HG03442 (cell line): ENCODE results near the gene FCGR1A.
"Not testable (repeated sequence)": the region's sequence is repeated elsewhere in the genome, so short reads cannot be mapped to it uniquely, and the experiment has no call there.

Experiments used
- ATAC-seq: cut with Tn5 transposase; IDR thresholded peaks from one replicate; pipeline ENCODE4 v1.9.1; 2021; ENCODE audit warnings: mild to moderate bottlenecking, moderate library complexity; ENCODE audit not compliant: unreplicated experiment

Gene FCGR1A

DNA sequence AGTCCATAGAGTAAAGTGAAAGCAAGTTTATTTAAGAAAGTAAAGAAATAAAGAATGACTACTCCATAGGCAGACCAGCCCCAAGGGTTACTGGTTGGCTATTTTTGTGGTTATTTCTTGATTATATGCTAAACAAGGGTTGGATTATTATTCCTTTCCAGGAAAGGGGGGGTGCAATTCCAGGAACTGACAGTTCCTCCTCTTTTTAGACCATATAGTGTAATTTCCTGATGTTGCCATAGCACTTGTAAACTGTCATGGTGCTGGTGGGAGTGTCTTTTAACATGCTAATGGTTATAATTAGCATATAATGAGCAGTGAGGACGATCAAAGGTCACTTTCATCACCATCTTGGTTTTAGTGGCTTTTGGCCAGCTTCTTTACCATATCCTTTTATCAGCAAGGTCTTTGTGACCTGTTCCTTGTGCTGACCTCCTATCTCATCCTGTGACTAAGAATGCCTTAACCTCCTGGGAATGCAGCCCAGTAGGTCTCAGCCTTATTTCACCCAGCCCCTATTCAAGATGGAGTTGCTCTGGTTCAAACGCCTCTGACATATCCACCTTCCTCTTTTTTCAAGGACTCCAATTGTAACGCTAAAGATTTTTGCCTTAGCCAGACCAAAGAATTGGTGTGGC, 6.9 kb upstream of the FCGR1A start:
- ATAC-seq = not testable (repeated sequence)

DNA sequence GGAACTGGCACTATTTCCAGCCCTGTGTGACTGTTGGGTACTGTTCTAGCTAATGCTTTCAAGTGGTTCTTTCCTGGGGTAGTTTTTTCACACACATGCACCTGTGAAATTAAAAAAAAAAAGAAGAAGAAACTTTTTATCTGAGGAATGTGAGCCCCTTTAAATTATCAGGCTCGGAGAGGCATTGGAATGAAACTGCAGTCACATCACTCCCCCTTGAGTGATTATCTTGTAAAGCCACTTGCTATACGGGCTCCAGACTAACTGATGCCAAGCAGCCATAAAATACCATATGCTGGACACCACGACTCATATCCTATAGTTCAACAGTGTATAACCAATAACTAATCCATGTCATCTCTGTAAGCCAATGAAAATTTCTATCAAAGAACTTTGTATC, 5.4 kb upstream of the FCGR1A start:
- ATAC-seq = not testable (repeated sequence)

DNA sequence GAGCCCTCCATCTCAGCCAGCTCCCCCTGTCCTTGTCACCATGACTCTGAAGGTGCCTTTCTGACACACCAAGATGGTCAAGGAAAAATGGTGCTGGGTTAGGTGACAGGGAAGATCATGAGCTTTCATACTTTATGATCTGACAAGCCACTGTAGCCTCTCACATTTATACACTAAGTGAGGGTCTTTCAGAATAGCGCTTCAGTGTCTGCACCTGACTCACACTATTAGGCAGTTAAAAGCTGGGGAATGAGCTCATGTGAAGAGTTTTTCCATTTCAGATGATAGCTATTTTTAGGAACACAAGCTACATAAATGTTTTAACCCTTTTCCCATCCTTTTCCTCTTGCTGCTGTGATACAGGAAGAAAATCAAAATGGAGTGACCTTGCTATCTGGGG, 4.2 kb upstream of the FCGR1A start:
- not testable (repeated sequence) for ATAC-seq

DNA sequence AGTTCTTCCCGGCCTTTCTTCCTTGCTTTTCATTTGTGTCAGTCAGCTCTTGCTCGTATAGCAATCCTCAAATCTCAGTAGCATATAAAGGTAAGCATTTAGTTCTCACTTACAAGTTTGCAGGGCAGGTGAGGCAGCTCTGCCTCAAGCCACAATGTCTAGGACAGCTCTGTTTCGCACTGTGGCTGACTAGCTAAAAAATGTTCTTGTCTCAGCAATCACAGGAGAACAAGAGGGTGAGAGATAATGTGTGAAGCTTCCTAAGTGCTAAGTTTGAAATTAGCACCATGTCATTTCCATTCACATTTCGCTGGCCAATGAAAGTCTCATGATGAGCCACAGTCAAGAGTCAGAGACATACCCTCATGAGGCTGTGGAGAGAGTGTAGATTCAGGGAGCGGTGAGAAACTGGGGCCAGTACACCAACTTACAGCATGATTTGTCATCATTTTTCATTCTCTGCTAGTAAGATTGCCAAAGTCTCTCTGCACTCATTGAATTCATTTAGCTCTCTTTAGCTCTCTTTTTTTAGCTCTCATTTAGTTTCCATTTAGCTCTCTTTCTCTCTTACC, 995 bp upstream of the FCGR1A start:
- ATAC-seq = not testable (repeated sequence)

DNA sequence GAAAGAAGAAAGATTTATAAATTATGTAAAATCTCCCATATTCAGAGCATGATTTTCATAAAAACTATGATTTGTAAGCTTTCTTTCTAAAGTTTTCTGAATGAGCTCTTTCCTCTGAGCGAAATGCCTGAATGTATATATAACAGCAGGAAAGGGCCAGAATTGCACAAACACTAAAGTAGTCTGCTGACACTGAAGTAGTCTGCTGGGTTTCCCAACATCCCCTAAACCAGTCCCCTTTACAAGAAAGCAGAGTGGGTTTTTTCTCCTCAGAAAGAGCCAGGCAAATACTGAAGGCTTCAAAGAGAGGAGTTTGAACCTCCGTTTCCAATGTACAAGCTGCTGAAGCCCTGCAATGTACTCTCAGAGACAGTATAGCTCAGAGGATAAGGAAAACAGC, 795 bp downstream of the FCGR1A start:
- not testable (repeated sequence) for ATAC-seq

DNA sequence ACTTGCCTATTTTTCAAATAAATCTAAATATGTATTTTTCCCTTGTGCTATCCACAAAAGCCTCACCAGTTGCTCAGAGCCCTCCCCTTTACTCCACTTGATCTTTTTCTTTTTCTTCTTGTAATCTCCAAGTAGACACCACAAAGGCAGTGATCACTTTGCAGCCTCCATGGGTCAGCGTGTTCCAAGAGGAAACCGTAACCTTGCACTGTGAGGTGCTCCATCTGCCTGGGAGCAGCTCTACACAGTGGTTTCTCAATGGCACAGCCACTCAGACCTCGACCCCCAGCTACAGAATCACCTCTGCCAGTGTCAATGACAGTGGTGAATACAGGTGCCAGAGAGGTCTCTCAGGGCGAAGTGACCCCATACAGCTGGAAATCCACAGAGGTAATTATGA, 1.4 kb downstream of the FCGR1A start:
- ATAC-seq = not testable (repeated sequence)

DNA sequence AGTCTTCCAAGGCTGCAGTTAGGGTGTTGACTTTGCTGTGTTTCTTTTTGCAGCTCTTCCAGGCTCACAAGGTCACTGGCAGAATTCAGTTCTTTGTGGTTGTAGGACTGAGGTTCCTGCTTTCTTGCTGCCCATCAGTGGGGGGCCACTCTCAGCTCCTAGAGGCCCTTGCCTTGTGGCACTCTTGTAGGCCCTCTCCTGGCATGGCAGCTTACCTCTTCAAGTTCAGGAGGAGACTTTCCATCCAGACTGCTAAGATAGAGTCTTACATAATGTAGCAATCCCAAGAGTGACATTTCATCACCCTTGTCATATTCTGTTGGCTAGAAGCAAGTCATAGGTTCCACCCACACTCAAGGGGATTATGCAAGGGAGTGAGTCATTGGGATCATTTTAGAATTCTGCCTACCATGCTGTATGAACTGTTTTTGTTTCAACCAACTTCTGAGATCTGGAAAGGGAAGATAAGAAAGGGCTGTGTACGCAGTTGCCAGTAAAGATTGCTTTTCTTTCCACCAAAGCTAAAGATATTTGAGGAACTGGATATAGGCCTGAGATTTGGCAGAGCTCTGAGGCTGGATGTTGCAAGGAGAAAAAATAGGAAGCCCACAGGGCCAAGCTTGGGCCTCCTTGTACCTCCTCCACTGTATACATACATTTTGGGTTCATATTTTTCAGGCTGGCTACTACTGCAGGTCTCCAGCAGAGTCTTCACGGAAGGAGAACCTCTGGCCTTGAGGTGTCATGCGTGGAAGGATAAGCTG, 5.4 kb downstream of the FCGR1A start:
- not testable (repeated sequence) for ATAC-seq

DNA sequence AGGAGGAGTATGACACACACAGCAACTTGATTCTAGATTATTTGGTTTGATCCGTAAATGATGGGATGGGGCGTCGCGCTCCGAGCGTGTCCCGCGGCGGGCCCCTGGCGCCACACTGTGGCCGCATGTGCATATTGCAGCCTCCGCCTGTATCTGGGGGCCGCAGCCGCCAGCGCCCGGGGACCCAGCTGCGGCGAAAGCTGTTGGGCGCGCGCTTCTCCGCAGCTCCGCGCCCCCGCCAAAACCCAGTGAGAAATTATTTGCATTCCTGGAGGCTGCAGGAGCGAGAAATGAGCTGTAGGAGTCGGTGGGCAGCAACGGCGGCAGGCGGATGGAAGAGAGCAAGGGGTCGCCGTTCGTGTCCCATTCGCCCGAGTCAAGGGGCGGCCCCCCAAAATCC, 10.0 kb downstream of the FCGR1A start:
- ATAC-seq = peak; percentile 63

DNA sequence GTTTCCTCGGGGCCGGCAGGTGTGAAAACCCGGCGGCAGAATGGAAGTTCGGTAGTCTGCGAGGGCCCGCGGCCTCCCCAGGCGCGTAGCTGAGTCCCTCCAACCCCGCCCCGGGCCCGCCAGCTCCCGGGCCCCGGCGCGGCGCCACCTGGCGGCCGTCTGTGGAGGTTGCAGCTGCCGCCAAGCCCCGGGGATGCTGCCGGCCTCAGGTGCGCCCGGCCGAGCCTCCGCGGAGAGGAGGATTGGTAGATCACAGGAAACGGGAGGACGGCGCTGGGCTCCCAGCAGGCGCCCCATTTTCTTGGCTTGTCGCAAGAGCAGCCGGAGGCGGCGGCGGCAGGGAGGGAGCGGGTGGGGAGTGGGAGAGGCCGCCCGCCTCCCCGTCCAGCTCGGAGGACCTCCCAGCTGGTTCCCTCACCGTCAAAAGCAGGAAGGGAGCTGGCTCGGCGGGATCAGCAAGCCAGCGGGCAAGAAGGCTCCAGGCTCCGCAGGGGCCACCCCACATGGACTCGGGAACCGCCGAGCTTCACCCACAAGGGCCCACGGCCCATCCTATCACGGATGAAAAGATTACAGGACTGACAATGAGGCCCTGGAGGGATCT, 10.5 kb downstream of the FCGR1A start:
- ATAC-seq = peak; percentile 83

DNA sequence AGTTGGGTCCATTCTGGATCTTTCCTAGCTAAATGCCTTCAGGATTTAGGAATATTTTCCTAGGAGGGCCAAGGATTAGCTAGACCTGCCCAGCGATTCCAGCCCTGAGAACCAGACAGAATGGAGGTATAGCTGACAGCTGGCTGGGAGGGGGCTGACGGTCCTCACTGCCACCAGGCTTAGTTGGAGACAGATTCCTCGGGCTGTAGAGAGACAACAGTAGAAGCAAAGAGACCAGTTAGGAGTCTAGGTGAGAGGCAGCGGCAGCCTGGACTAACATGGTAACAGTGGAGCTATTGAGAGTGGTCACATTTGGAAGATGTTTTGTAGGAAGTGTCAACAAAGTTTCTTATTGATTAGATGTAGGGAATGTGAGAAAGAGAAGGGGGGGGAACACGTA, 11.4 kb downstream of the FCGR1A start:
- not testable (repeated sequence) for ATAC-seq

DNA sequence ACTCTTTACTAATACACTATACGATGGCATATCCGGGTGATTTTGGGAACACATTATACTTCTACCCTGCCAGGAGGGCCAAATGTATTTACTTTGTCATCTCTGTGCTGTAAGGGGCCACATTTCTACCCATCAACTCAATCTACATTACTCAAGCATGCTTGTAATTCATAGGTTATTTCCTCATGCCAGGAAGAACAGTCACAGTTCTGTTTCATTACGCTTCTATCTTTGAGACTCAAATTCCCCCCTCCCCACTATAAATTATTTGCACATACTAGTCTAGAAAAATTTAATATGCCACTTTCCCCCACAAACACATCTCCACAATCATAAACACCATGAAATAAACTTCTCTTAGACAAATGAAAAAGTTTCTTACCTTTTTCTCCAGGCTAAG, 19.1 kb downstream of the FCGR1A start:
- not testable (repeated sequence) for ATAC-seq

DNA sequence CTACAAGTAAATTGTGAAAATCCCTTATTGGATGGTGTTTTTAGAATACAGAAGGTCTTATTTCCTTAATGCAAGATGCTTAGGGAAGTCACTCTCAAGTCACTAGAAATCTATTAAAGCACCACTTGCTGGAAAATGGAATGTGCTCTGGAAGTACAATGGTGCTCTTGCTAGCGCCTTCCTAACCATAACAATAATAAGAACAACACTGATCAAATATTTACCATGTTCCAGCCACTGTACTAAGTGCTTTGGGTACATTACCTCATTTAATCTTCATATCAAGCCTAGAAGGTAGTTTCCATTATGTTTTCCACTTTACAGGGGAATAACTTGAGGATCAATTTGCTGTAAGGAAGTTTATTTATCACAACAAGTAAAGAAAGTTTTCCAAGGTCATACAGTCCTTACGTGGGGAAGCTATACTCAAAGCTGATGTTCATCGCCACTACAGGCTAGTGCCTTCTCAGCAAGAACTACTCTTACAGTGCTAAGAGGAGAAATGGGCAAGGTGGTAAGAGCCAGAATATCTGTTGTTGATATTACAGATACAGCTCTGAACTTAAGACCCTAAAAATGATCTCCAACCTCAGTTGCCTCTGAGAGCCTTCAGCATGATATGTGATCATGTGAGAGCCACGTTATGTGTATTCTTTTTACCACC, 22.1 kb downstream of the FCGR1A start:
- ATAC-seq = not testable (repeated sequence)

DNA sequence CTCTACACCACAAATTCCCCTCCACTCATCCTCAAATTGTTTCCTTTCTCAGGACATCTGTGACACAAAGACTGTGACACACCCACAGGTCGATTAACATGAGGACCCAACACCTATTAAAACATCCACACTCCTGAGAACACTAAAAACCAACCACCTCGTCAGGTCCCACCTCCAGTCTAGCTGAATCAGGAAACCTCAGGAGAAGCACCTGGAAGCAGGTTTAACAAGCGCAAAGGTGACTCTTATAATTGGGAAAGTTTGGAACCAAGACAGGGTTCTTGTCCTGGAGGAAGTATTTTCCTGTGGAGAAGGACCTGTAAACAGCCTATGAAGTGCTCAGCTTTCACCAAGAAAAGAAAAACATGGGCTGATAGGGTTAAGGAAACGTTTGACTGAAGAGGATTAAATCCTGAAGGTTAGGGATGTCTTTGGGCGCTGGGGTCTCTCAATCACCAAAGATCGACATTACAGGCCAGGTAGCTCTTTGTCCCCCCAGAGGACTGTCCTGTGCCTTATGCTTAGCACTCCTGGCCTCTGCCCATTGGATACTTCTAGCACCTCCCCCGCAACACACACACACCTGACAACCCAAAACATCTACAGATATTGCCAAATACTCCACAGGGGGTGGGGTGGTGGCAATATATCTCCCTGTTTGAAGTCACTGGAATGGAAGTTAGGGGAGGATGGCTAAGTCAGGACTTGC, 28.4 kb downstream of the FCGR1A start:
- not testable (repeated sequence) for ATAC-seq

DNA sequence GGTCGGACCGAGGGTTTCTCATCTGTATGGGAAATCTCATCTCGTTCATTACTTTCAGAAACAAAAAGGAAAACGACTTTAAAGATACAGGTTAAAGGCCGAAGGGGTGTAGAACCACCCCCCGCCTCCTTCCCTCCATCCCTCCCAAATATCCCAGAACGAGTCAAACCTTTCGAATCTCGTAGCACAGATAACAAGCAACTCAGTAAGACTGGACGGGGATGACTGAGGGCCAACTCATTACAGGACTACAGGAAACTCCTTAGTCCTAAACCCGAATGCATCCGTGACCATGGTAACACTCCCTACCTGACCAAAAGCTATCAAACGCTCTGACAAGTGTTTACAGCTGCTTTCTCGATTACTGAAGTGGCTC, 29.0 kb downstream of the FCGR1A start:
- ATAC-seq = peak; percentile 12

DNA sequence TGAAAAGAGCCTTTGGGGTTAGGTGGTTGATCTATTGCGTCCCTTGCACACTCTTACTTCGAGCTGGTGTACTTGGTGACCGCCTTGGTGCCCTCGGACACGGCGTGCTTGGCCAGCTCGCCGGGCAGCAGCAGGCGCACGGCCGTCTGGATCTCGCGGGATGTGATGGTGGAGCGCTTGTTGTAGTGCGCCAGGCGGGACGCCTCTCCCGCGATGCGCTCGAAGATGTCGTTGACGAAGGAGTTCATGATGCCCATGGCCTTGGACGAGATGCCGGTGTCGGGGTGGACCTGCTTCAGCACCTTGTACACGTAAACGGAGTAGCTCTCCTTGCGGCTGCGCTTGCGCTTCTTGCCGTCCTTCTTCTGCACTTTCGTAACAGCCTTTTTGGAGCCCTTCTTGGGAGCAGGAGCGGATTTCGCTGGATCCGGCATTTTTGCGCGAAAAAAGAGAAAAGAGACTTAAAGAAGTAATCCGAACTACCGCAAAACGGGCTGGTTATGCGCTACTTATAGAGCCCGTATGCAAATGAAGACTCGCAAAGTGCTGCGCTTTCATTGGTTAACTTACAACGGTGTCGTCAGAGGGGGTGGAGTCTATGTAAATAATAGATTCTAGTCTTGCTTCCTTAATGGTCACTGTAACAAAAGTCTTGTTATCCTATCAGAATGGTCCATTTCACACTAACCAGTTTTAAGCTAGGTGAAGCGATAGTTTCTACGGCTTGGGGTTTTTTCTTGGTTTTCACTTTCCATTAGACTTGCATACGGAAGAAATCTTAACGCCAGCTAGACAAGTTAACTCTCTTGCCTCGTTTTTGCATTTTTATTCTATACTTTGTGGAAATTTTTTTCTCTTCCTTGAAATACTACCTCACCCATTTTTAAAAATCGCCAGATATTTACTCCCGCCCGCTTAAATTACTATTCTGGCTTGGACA, 29.7 kb downstream of the FCGR1A start:
- ATAC-seq = peak; percentile 76

DNA sequence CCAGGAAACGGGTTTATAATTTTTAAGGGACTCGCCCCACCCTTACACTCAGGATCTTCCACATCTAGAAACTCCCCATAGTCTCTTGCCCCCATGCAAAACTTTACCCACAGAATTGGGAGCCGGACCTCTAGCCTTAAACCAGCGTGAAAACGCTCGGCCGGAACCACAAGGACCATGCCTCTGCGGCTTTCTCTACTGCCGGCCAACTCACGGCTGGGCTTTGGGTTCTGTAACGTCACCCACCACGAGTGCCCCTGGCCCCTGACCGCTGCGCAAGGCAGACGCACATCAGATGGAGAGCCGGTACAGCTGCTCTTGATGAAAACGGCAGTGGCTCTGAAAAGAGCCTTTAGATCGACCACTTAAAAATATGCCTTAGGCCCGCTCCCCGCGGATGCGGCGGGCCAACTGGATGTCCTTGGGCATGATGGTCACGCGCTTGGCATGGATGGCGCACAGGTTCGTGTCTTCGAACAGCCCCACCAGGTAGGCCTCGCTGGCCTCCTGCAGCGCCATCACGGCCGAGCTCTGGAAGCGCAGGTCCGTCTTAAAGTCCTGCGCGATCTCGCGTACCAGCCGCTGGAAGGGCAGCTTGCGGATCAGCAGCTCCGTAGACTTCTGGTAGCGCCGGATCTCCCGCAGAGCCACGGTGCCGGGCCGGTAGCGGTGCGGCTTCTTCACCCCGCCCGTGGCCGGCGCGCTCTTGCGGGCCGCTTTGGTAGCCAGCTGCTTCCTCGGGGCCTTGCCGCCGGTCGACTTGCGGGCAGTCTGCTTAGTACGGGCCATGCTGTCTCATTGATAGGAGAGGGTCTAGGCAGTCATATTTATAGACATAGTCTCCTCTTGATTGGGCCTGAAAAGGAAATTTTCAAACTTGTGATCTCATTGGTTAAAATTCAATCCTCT, 30.7 kb downstream of the FCGR1A start:
- peak; percentile 42 for ATAC-seq

DNA sequence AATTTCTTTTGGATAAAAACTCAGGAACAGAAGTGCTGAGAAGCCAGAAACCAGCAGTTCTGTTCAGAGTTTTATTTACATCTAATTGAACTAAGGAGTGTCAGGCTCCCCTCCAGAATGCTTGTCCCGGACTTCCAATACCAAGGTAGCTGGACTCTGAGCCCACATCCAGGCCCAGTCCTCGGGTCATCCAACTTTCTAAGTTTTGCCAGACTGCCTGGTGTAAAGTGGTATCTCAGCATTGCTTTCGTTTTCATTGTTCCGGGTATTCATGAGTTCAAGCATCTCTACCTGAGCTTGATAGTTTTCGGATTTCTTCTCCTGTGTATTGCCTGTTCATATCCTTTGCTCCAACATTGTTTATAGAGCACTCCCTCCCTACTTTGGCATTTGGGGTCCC, 37.9 kb downstream of the FCGR1A start:
- ATAC-seq = not testable (repeated sequence)

DNA sequence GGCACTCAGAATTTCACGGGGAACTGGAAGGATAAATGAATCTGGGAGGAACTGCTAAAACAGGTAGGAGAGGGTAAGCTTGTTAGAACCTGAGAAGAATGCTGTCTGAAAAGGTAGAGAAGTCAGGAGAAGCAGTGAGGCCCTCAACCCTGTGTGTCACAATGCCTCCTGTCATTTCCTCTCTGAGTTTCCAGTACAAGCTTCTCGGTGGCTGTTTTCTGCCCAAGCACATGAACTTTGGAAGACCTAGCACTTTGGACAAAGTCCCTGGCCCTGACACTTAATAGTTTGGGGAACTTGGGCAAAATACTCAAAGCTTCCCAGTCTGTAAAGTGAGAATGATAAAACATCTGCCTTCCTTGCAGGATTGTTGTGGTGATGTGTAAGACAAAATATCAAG, 44.1 kb downstream of the FCGR1A start:
- not testable (repeated sequence) for ATAC-seq
